Activated T-helper 17 cell treated with anti-CD3 and anti-CD28 coated beads, Interleukin-2, amount 50 U/mL, for 72 hours (primary cell): ENCODE results near the gene SLC2A3. TPM values are rescaled to one million over a fixed set of nuclear protein-coding genes. Genes with fewer than 3 reads are reported as not detected.
A peak's percentile ranks its signal among the peaks of the same experiment; 100 is the strongest.
"Not testable (repeated sequence)": the region's sequence is repeated elsewhere in the genome, so short reads cannot be mapped to it uniquely, and the experiment has no call there.

Experiments used
- ATAC-seq: fragments of 150-1000 bp; cut with Tn5 transposase; replicated peaks from 2 replicates; pipeline ENCODE4 v1.10.0; 2021; ENCODE audit warnings: mild to moderate bottlenecking, moderate library complexity
- H3K27ac Mint-ChIP-seq: one replicate; pipeline ENCODE4 v1.8.0; 2022; ENCODE audit warnings: mixed read lengths
- H3K27me3 Mint-ChIP-seq: one replicate; pipeline ENCODE4 v1.8.0; 2022; ENCODE audit warnings: mixed read lengths
- H3K36me3 Mint-ChIP-seq: one replicate; pipeline ENCODE4 v1.8.0; 2022; ENCODE audit warnings: low read depth, mild to moderate bottlenecking, mixed read lengths
- H3K4me1 Mint-ChIP-seq: one replicate; pipeline ENCODE4 v1.8.0; 2022; ENCODE audit warnings: mixed read lengths
- H3K4me3 Mint-ChIP-seq: one replicate; pipeline ENCODE4 v1.8.0; 2022; ENCODE audit warnings: mild to moderate bottlenecking, mixed read lengths
- H3K9me3 Mint-ChIP-seq: one replicate; pipeline ENCODE4 v1.8.0; 2022; ENCODE audit warnings: mixed read lengths
- total RNA-seq, 2 donors: library from RNA; stranded (reverse); gene quantifications; one replicate each; pipeline ENCODE4 v1.2.3, GENCODE V29; 2022

The SLC2A3 gene
- 1,000 to 10,000 TPM in 1 of 2 donors, 100 to 1,000 TPM in 1; 296 to 1,246 TPM for total RNA-seq

DNA sequence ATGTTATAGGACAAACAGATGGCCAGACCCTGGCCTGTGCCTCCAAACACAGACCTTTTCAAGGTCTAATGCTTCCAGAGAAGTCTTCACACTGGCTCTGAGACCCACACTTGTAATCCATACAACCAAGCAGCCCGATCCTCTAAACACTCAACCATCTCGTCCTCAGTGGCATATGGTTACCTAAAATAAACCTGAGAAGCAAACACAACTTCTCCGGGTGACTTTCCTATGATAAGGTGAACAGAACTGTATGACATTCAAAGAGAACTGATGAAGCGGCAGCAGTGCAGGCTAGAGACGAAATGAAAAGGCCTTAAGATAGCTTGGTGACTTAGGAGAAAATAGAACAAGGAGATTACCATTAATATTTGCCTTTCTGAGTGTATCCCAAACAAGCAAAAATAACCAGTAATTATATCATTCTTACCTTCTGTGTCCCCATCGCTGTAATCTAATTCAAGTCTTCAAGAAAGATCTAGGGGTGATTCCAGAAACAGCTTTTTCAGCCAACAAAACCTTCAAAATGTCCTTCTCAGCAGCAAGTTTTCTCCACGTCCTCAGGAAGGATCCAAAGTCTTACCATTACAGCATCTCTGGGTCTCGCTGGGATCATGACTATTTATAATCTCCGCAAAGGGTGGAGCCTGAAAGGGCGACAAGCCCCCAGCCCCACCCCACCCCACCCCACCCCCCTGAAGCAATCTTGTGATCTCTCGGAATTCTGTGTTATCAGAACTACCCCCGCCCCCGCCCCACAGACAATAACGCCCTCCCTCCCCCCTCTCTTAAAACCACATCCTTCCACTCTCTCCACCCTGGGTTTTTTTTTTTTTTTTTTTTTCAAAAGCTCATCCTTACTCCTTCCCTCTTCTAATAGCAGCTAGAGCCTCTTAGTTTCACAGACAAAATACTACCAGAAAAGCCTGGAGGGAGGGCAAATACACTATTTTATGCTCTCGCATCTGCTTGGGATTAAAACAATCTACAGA, at the start of gene SLC2A3:
TSS of gene SLC2A3 (minus strand) at position 598 of the 992 bp plus-strand sequence. CDS start at position 445, 153 bp downstream.
- Mint-ChIP-seq H3K36me3 (no peaks in the 10 kb centered on the region), H3K27me3 (no peaks in the 10 kb centered on the region), H3K4me3 (no peak within 1 kb of the TSS), H3K4me1 (peaks cover 16% of the 10 kb centered on the region), H3K27ac (no peak within 1 kb of the TSS), H3K9me3 (no peaks in the 10 kb centered on the region)
- ATAC-seq: peak; percentile 76

DNA sequence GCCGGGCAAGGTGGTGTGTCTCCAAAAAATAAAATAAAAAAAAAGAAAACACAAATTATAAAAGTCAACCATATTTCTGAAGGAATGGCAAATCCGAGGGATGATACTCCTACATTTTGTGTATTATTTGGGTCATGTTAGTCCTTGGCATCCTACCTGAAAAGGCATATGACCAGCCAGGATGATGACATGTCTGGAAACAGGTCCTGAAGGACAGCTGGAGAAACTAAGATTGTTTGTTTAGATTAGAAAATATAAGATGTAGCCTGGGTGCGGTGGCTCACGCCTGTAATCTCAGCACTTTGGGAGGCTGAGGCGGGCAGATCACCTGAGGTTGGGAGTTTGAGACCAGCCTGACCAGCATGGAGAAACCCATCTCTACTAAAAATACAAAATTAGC, 48.9 kb upstream of the SLC2A3 start:
- Mint-ChIP-seq H3K27me3 (no peaks in the 10 kb centered on the region), H3K4me1 (peaks cover 3% of the 10 kb centered on the region), H3K9me3 (no peaks in the 10 kb centered on the region), H3K36me3 (peaks cover 2% of the 10 kb centered on the region), H3K27ac (no peak overlapping the region), H3K4me3 (no peak overlapping the region)
- ATAC-seq: no peak

DNA sequence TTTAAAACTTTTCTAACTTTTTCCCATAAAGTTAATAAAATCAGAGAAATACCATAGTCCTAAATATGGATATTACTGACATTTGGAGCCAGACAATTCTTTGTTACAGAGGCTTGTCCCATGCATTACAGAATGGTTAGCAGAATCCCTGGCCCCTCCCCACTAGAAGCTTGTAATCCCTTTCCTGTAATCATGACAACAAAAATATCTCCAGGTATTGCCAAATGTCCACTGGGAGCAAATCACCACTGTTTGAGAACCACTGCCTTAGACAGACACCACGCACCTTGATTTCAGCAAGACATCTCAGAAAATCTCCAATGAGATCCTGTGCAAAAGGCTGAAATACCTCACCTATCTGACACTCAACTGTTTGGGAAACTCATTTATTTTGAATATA, 47.5 kb upstream of the SLC2A3 start:
- H3K27ac Mint-ChIP-seq: not testable (repeated sequence)

DNA sequence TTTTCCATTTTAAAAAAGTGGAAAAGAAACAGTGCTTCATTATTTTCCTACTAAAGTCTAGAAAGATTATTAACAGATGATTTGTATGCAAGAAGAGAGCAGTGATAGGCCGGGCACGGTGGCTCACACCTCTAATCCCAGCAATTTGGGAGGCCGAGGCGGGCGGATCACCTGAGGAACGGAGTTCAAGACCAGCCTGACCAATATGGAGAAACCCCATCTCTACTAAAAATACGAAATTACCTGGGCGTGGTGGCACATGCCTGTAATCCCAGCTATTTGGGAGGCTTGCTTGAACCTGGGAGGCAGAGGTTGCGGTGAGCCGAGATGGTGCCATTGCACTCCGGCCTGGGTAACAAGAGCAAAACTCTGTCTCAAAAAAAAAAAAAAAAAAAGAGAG, 47.0 kb upstream of the SLC2A3 start:
- ATAC-seq, H3K4me1 Mint-ChIP-seq, H3K36me3 Mint-ChIP-seq, H3K27me3 Mint-ChIP-seq, H3K9me3 Mint-ChIP-seq, H3K4me3 Mint-ChIP-seq, H3K27ac Mint-ChIP-seq: not testable (repeated sequence)

More for the DNA sequence above, 47.5 kb upstream of the SLC2A3 start:
- H3K27me3 Mint-ChIP-seq, ATAC-seq, H3K9me3 Mint-ChIP-seq, H3K36me3 Mint-ChIP-seq, H3K4me1 Mint-ChIP-seq, H3K4me3 Mint-ChIP-seq: not testable (repeated sequence)

DNA sequence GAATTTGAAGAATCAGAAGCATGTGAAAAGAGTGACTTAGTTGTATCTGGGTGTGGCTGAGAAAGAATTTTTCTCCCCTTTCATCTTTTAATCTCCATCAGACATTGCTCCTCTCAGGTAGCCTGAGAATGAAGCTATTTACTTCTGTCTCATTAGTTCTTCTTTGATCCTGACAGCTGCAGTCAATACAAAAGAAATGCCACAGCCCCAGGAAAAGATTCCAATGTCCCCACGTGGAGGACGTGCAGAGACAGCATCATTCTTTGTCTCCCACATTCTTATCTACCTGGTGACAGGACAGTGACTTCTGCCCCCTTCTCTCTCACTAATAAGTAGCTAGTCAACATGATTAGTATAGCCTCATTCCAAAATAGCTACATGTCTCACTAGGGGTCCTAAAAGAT, 46.3 kb upstream of the SLC2A3 start:
- not testable (repeated sequence) for ATAC-seq, H3K4me3 Mint-ChIP-seq, H3K27ac Mint-ChIP-seq, H3K36me3 Mint-ChIP-seq, H3K4me1 Mint-ChIP-seq, H3K9me3 Mint-ChIP-seq, H3K27me3 Mint-ChIP-seq

DNA sequence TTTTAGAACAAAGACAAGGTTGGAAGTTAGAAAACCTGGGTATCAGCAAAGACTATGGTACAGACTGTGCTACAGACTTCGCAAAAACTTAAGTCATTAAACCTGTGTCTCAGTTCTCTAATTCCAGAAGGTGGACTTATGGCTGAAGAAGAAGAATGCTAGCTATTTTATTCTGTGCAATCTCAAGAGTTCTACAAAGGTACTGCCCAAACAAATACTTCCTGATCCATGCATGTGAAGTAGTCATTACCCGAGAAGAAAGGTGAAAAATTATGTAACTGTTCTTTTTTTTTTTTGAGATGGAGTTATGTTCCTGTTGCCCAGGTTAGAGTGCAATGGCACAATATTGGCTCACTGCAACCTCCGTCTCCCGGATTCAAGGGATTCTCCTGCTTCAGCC, 45.5 kb upstream of the SLC2A3 start:
- peaks cover 11% of the 10 kb centered on the region for H3K4me1 Mint-ChIP-seq
- H3K27me3 Mint-ChIP-seq: no peaks in the 10 kb centered on the region
- H3K27ac Mint-ChIP-seq: no peak overlapping the region
- no peak for ATAC-seq
- no peaks in the 10 kb centered on the region for H3K9me3 Mint-ChIP-seq
- no peak overlapping the region for H3K4me3 Mint-ChIP-seq
- no peaks in the 10 kb centered on the region for H3K36me3 Mint-ChIP-seq

DNA sequence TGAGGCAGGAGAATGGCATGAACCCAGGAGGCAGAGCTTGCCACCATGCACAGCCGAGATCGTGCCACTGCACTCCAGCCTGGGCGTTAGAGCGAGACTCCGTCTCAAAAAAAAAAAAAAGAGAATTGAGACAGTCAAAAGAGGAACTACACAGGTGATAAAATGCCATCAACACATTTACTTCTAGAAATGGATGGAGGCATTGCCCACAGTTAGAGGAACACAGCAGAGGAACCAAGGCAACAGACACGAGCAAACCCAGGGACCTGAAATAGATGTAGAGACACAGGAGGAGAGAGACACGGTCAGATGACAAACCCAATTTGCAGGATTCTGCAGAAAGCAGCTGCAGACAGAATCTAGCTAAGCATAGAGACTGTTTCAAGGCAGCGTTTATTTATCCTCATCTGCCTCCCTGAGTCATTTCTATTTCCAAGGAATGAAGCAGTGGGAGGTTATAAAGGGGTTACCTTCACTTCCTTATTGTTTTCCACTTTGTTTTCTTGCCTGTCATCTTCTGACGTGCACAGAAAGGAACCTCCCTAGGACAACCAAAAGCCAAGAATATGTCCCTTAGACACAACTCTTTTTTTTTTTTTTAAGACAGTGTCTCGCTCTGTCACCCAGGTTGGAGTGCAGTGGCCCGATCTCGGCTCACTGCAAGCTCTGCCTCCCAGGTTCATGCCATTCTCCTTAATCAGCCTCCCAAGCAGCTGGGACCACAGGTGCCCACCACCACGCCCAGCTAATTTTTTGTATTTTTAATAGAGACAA, 41.6 kb upstream of the SLC2A3 start:
- H3K27me3 Mint-ChIP-seq, H3K9me3 Mint-ChIP-seq, ATAC-seq, H3K36me3 Mint-ChIP-seq: not testable (repeated sequence)
- Mint-ChIP-seq H3K4me3 (peak overlapping the region; percentile 43), H3K4me1 (peaks cover 11% of the 10 kb centered on the region), H3K27ac (peak overlapping the region; percentile 69)

DNA sequence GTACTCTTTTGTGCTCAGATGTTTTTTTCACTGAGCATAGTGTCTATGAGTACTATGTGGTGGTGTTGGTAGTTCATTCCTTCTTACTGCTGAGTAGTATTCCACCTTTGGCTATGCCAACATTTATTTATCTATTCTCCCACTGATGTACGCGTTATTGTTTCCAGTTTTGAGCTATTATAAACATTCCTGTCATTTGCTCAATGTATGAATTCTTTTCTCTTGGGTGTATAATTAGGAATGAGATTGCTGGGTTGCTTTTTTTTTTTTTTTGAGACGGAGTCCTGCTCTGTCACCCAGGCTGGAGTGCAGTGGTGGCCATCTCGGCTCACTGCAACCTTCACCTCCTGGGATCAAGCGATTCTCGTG, 37.5 kb upstream of the SLC2A3 start:
- Mint-ChIP-seq H3K36me3 (peaks cover 27% of the 10 kb centered on the region), H3K9me3 (no peaks in the 10 kb centered on the region), H3K27ac (peak overlapping the region; percentile 99), H3K4me3 (peak overlapping the region; percentile 89), H3K4me1 (peaks cover 16% of the 10 kb centered on the region), H3K27me3 (no peaks in the 10 kb centered on the region)
- no peak for ATAC-seq

DNA sequence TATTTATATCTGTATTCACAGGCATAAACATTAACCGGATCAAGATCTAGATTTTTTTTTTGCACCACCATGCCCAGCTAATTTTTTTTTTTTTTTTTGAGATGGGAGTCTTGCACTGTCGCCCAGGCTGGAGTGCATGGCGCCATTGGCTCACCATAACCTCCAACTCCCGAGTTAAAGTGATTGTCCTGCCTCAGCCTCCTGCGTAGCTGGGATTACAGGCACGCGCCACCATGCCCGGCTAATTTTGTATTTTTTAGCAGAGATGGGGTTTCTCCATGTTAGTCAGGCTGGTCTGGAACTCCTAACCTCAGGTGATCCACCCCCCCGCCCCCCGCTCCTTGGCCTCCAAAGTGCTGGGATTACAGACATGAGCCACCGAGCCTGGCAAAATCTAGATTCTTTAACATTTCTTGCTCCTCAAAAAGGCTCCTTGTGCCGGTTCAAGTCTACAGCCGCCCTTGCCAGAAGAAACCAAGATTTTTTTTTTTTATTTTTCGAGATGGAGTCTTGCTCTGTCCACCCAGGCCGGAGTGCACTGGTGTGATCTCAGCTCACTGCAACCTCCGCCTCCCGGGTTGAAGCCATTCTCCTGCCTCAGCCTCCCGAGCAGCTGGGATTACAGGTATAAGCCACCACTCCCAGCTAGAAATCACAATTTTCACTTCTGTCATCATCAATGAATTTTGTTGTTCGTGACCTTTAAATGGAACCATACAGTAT, 36.9 kb upstream of the SLC2A3 start:
- H3K27ac Mint-ChIP-seq: peak overlapping the region; percentile 99
- H3K4me3 Mint-ChIP-seq: peak overlapping the region; percentile 89
- H3K9me3 Mint-ChIP-seq: no peaks in the 10 kb centered on the region
- H3K27me3 Mint-ChIP-seq: no peaks in the 10 kb centered on the region
- peaks cover 33% of the 10 kb centered on the region for H3K36me3 Mint-ChIP-seq
- peaks cover 11% of the 10 kb centered on the region for H3K4me1 Mint-ChIP-seq
- ATAC-seq: no peak

DNA sequence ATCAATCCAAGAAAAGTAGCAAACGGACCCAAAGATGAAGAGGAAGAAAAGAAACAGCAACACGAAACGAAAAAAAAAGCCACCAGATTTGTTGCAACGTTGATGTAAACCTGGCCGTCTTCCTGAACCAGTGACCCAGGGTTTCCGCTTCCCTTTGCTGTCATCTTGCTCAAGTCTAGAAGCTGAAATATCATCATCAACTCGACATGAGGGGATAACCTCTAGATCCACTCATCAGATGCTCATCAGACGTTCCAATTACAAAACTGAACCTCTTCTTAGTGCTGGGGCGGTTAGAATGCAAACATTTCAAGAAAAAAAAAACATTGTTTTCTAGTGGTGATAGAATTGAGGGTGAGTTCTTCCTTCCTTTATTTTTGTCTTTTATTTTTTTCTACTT, 36.3 kb upstream of the SLC2A3 start:
- Mint-ChIP-seq H3K36me3 (peaks cover 39% of the 10 kb centered on the region), H3K4me3 (peak overlapping the region; percentile 89), H3K4me1 (peaks cover 11% of the 10 kb centered on the region), H3K27ac (peak overlapping the region; percentile 99)
- peak; percentile 38 for ATAC-seq
- H3K27me3 Mint-ChIP-seq, H3K9me3 Mint-ChIP-seq: not testable (repeated sequence)

DNA sequence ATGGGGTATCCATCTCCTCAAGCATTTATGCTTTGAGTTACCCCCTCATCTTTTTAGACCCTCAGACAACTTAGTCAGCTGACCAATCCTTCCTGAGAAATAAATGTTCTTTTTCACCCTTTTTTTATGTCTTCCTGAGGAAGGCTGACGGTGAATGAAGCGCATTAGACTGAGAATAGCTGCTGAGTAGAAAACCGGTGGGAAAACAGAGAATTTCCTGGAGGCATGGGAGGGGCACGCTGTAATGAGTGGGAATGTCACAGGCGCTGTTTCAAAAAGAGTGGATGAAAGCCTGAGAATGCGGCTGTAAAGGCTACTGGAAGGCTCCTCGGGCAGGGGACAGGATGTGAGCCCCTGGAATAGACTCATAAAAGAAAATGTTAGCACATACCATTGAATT, 35.8 kb upstream of the SLC2A3 start:
- not testable (repeated sequence) for H3K4me1 Mint-ChIP-seq
- H3K27ac Mint-ChIP-seq: peak overlapping the region; percentile 99

DNA sequence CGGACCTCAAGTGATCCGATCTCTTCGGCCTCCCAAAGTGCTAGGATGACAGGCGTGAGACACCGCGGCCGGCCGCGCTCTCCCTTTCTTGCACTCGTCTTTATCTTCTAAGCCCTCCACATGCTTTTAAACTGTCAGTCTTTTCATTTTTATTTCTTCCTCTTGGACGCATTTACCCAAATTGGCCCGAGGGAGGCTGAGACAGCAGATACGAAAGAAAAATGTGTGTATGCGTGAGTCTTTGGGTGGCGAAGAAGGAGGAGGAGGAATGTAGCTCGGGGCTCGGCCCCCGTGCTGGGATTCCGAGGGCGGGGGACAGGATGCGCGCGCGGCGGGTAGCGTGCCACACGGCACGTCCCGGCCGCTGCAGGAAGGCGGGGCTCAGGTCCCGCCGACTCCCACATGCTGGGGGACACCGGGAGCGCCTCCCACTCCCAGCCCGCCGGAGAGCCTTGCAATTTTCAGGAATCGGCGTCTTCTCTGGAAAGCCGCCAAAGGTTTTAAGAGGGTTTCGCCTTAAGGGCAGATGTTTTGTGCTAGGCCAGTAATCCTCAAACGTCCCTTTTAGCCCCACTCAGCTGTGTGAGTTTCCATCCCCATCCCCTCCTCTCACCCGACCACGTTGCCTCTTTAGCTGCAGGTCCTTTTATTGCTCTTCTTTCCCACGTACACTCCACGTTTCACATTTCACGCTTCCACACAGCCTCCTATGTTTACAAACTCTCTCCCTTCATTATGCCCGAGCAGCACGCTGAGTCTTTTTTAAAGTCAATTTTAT, 34.7 kb upstream of the SLC2A3 start:
- H3K27ac Mint-ChIP-seq: peak overlapping the region; percentile 99
- peaks cover 55% of the 10 kb centered on the region for H3K36me3 Mint-ChIP-seq
- H3K4me3 Mint-ChIP-seq: peak overlapping the region; percentile 89
- no peaks in the 10 kb centered on the region for H3K27me3 Mint-ChIP-seq
- ATAC-seq: peak; percentile 86
- H3K9me3 Mint-ChIP-seq: no peaks in the 10 kb centered on the region
- H3K4me1 Mint-ChIP-seq: peaks cover 5% of the 10 kb centered on the region

More for the DNA sequence above, 35.8 kb upstream of the SLC2A3 start:
- not testable (repeated sequence) for H3K9me3 Mint-ChIP-seq, H3K27me3 Mint-ChIP-seq, ATAC-seq
- peak overlapping the region; percentile 89 for H3K4me3 Mint-ChIP-seq
- H3K36me3 Mint-ChIP-seq: peaks cover 44% of the 10 kb centered on the region

DNA sequence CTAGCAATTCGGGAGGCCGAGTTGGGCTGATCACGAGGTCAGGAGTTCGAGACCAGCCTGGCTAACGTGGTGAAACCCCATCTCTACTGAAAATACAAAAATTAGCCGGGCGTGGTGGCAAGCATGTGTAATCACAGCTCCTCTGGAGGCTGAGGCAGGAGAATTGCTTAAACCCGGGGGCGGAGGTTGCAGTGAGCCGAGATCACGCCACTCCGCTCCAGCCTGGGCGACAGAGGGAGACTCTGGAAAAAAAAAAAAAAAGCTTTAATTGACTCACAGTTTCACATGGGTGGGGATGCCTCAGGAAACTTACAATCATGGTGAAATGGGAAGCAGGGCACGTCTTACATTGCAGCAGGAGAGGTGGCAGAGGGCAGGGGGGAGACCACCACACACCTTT, 30.6 kb upstream of the SLC2A3 start:
- peak overlapping the region; percentile 77 for H3K4me3 Mint-ChIP-seq
- peak; percentile 6 for ATAC-seq
- H3K9me3 Mint-ChIP-seq: no peaks in the 10 kb centered on the region
- no peaks in the 10 kb centered on the region for H3K27me3 Mint-ChIP-seq
- peaks cover 9% of the 10 kb centered on the region for H3K4me1 Mint-ChIP-seq
- H3K36me3 Mint-ChIP-seq: peaks cover 79% of the 10 kb centered on the region
- H3K27ac Mint-ChIP-seq: peak overlapping the region; percentile 86

DNA sequence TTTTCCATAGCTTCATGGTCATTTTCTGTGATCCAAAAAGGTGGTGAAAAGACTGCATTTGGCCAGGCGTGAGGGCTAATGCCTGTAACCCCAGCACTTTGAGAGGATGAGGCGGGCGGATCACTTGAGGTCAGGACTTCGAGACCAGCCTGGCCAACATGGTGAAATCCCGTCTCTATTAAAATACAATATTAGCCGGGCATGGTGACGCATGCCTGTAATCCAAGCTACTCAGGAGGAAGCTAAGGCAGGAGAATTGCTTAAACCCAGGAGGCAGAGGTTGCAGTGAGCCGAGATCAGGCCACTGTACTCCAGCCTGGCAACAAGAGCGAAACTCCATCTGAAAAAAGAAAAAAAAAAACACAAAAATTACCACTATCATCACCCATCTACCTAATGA, 28.7 kb upstream of the SLC2A3 start:
- ATAC-seq, H3K27me3 Mint-ChIP-seq, H3K4me3 Mint-ChIP-seq, H3K27ac Mint-ChIP-seq, H3K9me3 Mint-ChIP-seq, H3K4me1 Mint-ChIP-seq: not testable (repeated sequence)
- peaks cover 77% of the 10 kb centered on the region for H3K36me3 Mint-ChIP-seq
